Activated CD8-positive, alpha-beta memory T cell treated with anti-CD3 and anti-CD28 coated beads, Interleukin-2, amount 10 ng/mL, durations not matched to agents 7 days and 5 days (primary cell): ENCODE results near the gene SPPL2B. TPM values are rescaled to one million over a fixed set of nuclear protein-coding genes. Genes with fewer than 3 reads are reported as not detected.

ENCODE experiments used
- ATAC-seq: fragments of 150-1000 bp; cut with Tn5 transposase; one replicate; pipeline ENCODE4 v1.10.0; 2021; ENCODE audit warnings: moderate library complexity
- CTCF ChIA-PET: fragments of 350-600 bp; sonication (Branson Sonifier 250); formaldehyde crosslinking; loops from one replicate; lab custom pipeline; 2021; ENCODE audit warnings: antibody characterized with exemption; lab: Charles Lee
- DNase-seq: peaks from one replicate; pipeline ENCODE4 v3.0.0-alpha.2; 2020
- H3K27ac Mint-ChIP-seq: one replicate; pipeline ENCODE4 v1.8.0; 2021; ENCODE audit warnings: mild to moderate bottlenecking, mixed read lengths
- H3K27me3 Mint-ChIP-seq: one replicate; pipeline ENCODE4 v1.8.0; 2021; ENCODE audit warnings: mixed read lengths
- H3K36me3 Mint-ChIP-seq: one replicate; pipeline ENCODE4 v1.8.0; 2021; ENCODE audit warnings: mild to moderate bottlenecking, mixed read lengths
- H3K4me1 Mint-ChIP-seq: one replicate; pipeline ENCODE4 v1.8.0; 2021; ENCODE audit warnings: mixed read lengths
- H3K4me3 Mint-ChIP-seq: one replicate; pipeline ENCODE4 v1.8.0; 2021; ENCODE audit warnings: mild to moderate bottlenecking, moderate library complexity, mixed read lengths
- H3K9me3 Mint-ChIP-seq: one replicate; pipeline ENCODE4 v1.8.0; 2022; ENCODE audit warnings: low read depth, mixed read lengths
- total RNA-seq, 2 experiments: library from RNA; stranded (reverse); gene quantifications; one replicate each; pipeline ENCODE4 v1.2.3, GENCODE V29; 2021

Gene SPPL2B
- total RNA-seq, 2 experiments from 2014 or later = 63.2 to 72.4 TPM

- CTCF ChIA-PET = no interaction called here
- no peak overlapping the region for H3K4me3 Mint-ChIP-seq
Observed at GRCh38 chr19:2352121-2352520, 23.6 kb downstream of the SPPL2B start.

GRCh38 chr19:2353159-2353886 is 24.8 kb downstream of the SPPL2B start:
- no peak for DNase-seq
- no peak overlapping the region for H3K27ac Mint-ChIP-seq
- no peaks in the 10 kb centered on the region for H3K36me3 Mint-ChIP-seq
- no peak overlapping the region for H3K4me3 Mint-ChIP-seq
- H3K9me3 Mint-ChIP-seq = no peaks in the 10 kb centered on the region
- no peak for ATAC-seq
- no peaks in the 10 kb centered on the region for H3K27me3 Mint-ChIP-seq
- CTCF ChIA-PET = no interaction called here
- no peaks in the 10 kb centered on the region for H3K4me1 Mint-ChIP-seq

More at GRCh38 chr19:2352121-2352520, 23.6 kb downstream of the SPPL2B start:
- no peak for ATAC-seq
- Mint-ChIP-seq H3K27me3 (no peaks in the 10 kb centered on the region), H3K36me3 (no peaks in the 10 kb centered on the region), H3K9me3 (no peaks in the 10 kb centered on the region), H3K4me1 (no peaks in the 10 kb centered on the region), H3K27ac (no peak overlapping the region)
- no peak for DNase-seq

- H3K9me3 Mint-ChIP-seq = no peaks in the 10 kb centered on the region
- ATAC-seq = no peak
- CTCF ChIA-PET = no interaction called here
Observed at GRCh38 chr19:2353887-2354592, 25.6 kb downstream of the SPPL2B start.

GRCh38 chr19:2354670-2355069 is 26.2 kb downstream of the SPPL2B start:
- no peak for ATAC-seq
- CTCF ChIA-PET = no interaction called here
- DNase-seq = no peak

More at GRCh38 chr19:2353887-2354592, 25.6 kb downstream of the SPPL2B start:
- Mint-ChIP-seq H3K27me3 (peaks cover 4% of the 10 kb centered on the region), H3K4me1 (no peaks in the 10 kb centered on the region), H3K4me3 (no peak overlapping the region), H3K27ac (no peak overlapping the region), H3K36me3 (no peaks in the 10 kb centered on the region)
- no peak for DNase-seq

GRCh38 chr19:2355168-2356035 is 26.9 kb downstream of the SPPL2B start:
- Mint-ChIP-seq H3K27ac (no peak overlapping the region), H3K9me3 (no peaks in the 10 kb centered on the region)
- CTCF ChIA-PET = no interaction called here

More at GRCh38 chr19:2354670-2355069, 26.2 kb downstream of the SPPL2B start:
- Mint-ChIP-seq H3K4me3 (no peak overlapping the region), H3K9me3 (no peaks in the 10 kb centered on the region), H3K27ac (no peak overlapping the region), H3K4me1 (no peaks in the 10 kb centered on the region), H3K27me3 (peaks cover 4% of the 10 kb centered on the region), H3K36me3 (no peaks in the 10 kb centered on the region)

GRCh38 chr19:2356036-2356646 is 27.7 kb downstream of the SPPL2B start:
- Mint-ChIP-seq H3K9me3 (no peaks in the 10 kb centered on the region), H3K4me3 (no peak overlapping the region), H3K27me3 (peaks cover 8% of the 10 kb centered on the region), H3K27ac (no peak overlapping the region), H3K4me1 (no peaks in the 10 kb centered on the region), H3K36me3 (no peaks in the 10 kb centered on the region)
- DNase-seq = no peak
- CTCF ChIA-PET = no interaction called here
- ATAC-seq = no peak

More at GRCh38 chr19:2355168-2356035, 26.9 kb downstream of the SPPL2B start:
- DNase-seq (no peak), ATAC-seq (no peak)
- H3K4me1 Mint-ChIP-seq = no peaks in the 10 kb centered on the region
- H3K36me3 Mint-ChIP-seq = no peaks in the 10 kb centered on the region
- H3K4me3 Mint-ChIP-seq = no peak overlapping the region
- H3K27me3 Mint-ChIP-seq = peaks cover 5% of the 10 kb centered on the region

- no peak overlapping the region for H3K4me3 Mint-ChIP-seq
- H3K27ac Mint-ChIP-seq = no peak overlapping the region
- CTCF ChIA-PET = no interaction called here
- no peaks in the 10 kb centered on the region for H3K4me1 Mint-ChIP-seq
- ATAC-seq = no peak
- peaks cover 8% of the 10 kb centered on the region for H3K27me3 Mint-ChIP-seq
- no peaks in the 10 kb centered on the region for H3K36me3 Mint-ChIP-seq
- no peak for DNase-seq
- H3K9me3 Mint-ChIP-seq = no peaks in the 10 kb centered on the region
Observed at GRCh38 chr19:2357279-2358206, 29.1 kb downstream of the SPPL2B start.

GRCh38 chr19:2358548-2359173 is 30.2 kb downstream of the SPPL2B start:
- ATAC-seq = no peak
- DNase-seq = no peak
- Mint-ChIP-seq H3K27me3 (peaks cover 8% of the 10 kb centered on the region), H3K9me3 (no peaks in the 10 kb centered on the region), H3K36me3 (no peaks in the 10 kb centered on the region), H3K27ac (no peak overlapping the region), H3K4me3 (no peak overlapping the region), H3K4me1 (no peaks in the 10 kb centered on the region)
- CTCF ChIA-PET = no interaction called here

- Mint-ChIP-seq H3K4me1 (no peaks in the 10 kb centered on the region), H3K4me3 (no peak within 1 kb of the TSS), H3K27me3 (peaks cover 11% of the 10 kb centered on the region), H3K27ac (no peak within 1 kb of the TSS), H3K36me3 (no peaks in the 10 kb centered on the region), H3K9me3 (no peaks in the 10 kb centered on the region)
- ATAC-seq (peak; percentile 23), DNase-seq (no peak)
- CTCF ChIA-PET = no interaction called here
Observed at GRCh38 chr19:2359992-2360685, 31.7 kb downstream of the SPPL2B start, which contains the start of gene TMPRSS9. TMPRSS9 (plus strand) TSS chr19:2360265; CDS start chr19:2389786, 29,521 bp downstream.

GRCh38 chr19:2360833-2361232 is 32.3 kb downstream of the SPPL2B start:
- no peaks in the 10 kb centered on the region for H3K36me3 Mint-ChIP-seq
- H3K4me3 Mint-ChIP-seq = no peak overlapping the region
- CTCF ChIA-PET = no interaction called here
- ATAC-seq = no peak
- no peak overlapping the region for H3K27ac Mint-ChIP-seq
- peaks cover 13% of the 10 kb centered on the region for H3K27me3 Mint-ChIP-seq
- no peak for DNase-seq
- peaks cover 2% of the 10 kb centered on the region for H3K4me1 Mint-ChIP-seq
- no peaks in the 10 kb centered on the region for H3K9me3 Mint-ChIP-seq

GRCh38 chr19:2361246-2362045 is 33.0 kb downstream of the SPPL2B start:
- no peaks in the 10 kb centered on the region for H3K9me3 Mint-ChIP-seq
- DNase-seq (no peak), ATAC-seq (no peak)
- peaks cover 13% of the 10 kb centered on the region for H3K27me3 Mint-ChIP-seq
- H3K4me1 Mint-ChIP-seq = peaks cover 2% of the 10 kb centered on the region
- H3K4me3 Mint-ChIP-seq = no peak overlapping the region
- H3K27ac Mint-ChIP-seq = no peak overlapping the region
- no peaks in the 10 kb centered on the region for H3K36me3 Mint-ChIP-seq
- CTCF ChIA-PET = no interaction called here
